ENCODE results near the gene OR2B6.

Gene OR2B6

DNA sequence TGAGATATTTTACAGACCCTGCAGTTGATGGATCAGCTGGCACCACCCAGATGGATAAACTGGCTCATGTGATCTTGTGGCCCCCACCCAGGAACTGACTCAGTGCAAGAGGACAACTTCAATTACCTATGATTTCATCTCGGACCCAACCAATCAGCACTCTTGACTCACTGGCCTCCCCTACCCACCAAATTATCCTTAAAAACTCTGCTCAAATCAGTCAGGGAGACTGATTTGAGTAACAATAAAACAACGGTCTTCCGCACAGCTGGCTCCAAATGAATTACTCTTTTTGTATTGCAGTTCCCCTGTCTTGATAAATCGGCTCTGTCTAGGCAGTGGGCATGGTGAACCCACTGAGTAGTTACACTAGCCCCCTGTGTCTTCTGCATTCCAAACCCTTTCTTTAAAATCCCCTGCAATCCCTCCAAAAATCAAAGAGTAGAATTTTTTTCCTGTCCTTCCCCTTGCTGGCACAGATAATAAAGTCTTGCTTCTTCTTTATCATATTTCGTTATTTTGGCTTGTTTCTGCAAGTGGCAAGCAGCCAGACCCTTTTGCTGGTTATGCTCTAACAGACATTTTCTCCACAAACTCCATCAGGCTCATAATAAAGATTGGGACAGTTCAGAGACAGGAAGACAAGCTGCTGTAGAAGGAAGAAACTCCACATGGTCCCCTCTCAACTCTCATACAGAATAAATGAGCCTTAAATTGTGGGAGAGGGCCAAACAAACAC, 48.3 kb downstream of the OR2B6 start:
- H3K27ac ChIP-seq (ENCODE audit: low read depth, low read length) = no peak overlapping the region
- H3K9me3 ChIP-seq (ENCODE audit: control insufficient read depth in 1 of 2, low read length in 2 of 2) = no peaks in the 10 kb centered on the region
- no peaks in the 10 kb centered on the region for H3K36me3 ChIP-seq (ENCODE audit: control insufficient read depth in 1 of 2, insufficient read depth in 2 of 2, low read length in 2 of 2)
- H3K27me3 ChIP-seq (ENCODE audit: control insufficient read depth in 1 of 2, insufficient read depth in 2 of 2, low read length in 2 of 2) = peaks cover 0 to 3% of the 10 kb centered on the region in 2 donors
- H3K4me1 ChIP-seq (ENCODE audit: control insufficient read depth in 1 of 2, insufficient read depth in 2 of 2, low read length in 2 of 2) = no peaks in the 10 kb centered on the region
- H3K4me3 ChIP-seq (ENCODE audit: low read depth in 1 of 2, low read length in 2 of 2) = no peak overlapping the region
- no peak overlapping the region for H3K9ac ChIP-seq (ENCODE audit: low read depth in 1 of 2, low read length in 2 of 2)

DNA sequence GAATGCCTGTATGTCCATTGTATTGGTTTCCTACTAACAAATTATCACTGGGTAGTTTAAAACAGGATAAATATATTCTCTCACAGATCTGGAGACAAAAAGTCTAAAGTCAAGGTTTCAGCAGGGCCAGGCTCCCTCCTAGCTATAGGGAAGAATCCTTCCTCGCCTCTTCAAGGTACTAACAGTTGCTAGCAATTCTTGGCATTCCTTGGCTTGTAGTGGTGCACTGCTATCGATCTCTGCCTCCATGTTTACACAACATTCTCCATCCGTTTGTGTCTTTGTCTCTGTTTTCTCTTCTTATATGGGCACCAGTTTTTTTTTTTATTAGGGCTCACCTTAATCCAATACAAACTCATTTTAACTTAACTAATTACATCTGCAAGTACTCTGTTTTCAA, 48.9 kb downstream of the OR2B6 start:
- Histone ChIP-seq H3K4me3 (ENCODE audit: low read depth in 1 of 2, low read length in 2 of 2) (no peak overlapping the region), H3K27ac (ENCODE audit: low read depth, low read length) (no peak overlapping the region), H3K9ac (ENCODE audit: low read depth in 1 of 2, low read length in 2 of 2) (no peak overlapping the region), H3K36me3 (ENCODE audit: control insufficient read depth in 1 of 2, insufficient read depth in 2 of 2, low read length in 2 of 2) (no peaks in the 10 kb centered on the region), H3K4me1 (ENCODE audit: control insufficient read depth in 1 of 2, insufficient read depth in 2 of 2, low read length in 2 of 2) (no peaks in the 10 kb centered on the region), H3K9me3 (ENCODE audit: control insufficient read depth in 1 of 2, low read length in 2 of 2) (no peaks in the 10 kb centered on the region), H3K27me3 (ENCODE audit: control insufficient read depth in 1 of 2, insufficient read depth in 2 of 2, low read length in 2 of 2) (peaks cover 0 to 3% of the 10 kb centered on the region in 2 donors)

Data from duodenal mucosa (tissue), 2 donors.